Esophagus squamous epithelium (tissue), 4 donors: ENCODE data around the gene TMSB15C.

Source experiments
- CTCF ChIP-seq, 6 experiments: fragments of 450-650 bp in 4 of 6; fragments of 200-600 bp in 2 of 6; sonication (generic) in 2 of 6; IDR thresholded peaks; one replicate each; pipeline ENCODE4 v1.5.1; 2016 to 2019; ENCODE audit warnings: antibody characterized with exemption in 6 of 6, mild to moderate bottlenecking in 4 of 6, moderate library complexity in 4 of 6
- POLR2A ChIP-seq, 4 donors: fragments of 450-650 bp; IDR thresholded peaks; one replicate each; pipeline ENCODE4 v1.6.1; 2017; ENCODE audit warnings: antibody characterized with exemption in 4 of 4, mild to moderate bottlenecking in 4 of 4, moderate library complexity in 3 of 4

DNA sequence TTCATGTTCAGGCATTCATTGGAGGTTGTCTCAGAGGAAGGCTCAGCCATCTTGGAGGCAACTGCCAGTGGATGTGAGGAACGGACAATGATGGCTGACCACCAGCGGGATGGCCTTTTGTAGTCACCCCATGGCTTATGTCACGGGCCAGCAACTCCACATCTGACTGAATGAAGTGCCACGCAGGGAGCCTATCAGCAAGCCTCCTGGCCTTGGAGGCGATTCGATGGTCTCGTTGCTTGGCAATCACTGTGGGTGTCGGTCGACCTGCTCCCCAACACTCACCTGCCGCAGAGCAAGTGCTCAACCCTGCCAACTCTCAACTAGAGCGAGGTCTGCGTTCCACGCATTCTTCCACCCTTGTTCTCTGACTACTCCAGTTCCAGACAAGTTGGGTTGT lies 28.9 kb downstream of the TMSB15C start:
- TF ChIP-seq CTCF (IDR thresholded peaks at IDR 0.05) (no peak), POLR2A (IDR thresholded peaks at IDR 0.05) (no peak)
